Activated CD8-positive, alpha-beta T cell treated with anti-CD3 and anti-CD28 coated beads for 36 hours (primary cell): Measurements from ENCODE around the gene LIPK. TPM values are rescaled to one million over a fixed set of nuclear protein-coding genes. Genes with fewer than 3 reads are reported as not detected.
"Not testable (repeated sequence)": the region's sequence is repeated elsewhere in the genome, so short reads cannot be mapped to it uniquely, and the experiment has no call there.

Source experiments
- ATAC-seq: fragments of 200-7000 bp; cut with Tn5 transposase; one replicate; pipeline ENCODE4 v1.10.0; 2021; ENCODE audit warnings: mild to moderate bottlenecking, moderate library complexity
- CTCF ChIA-PET: fragments of 350-600 bp; sonication (Branson Sonifier 250); formaldehyde crosslinking; loops from one replicate; lab custom pipeline; 2021; ENCODE audit warnings: antibody characterized with exemption; lab: Charles Lee
- POLR2A ChIA-PET: fragments of 350-600 bp; sonication (Branson Sonifier 250); formaldehyde crosslinking; loops from one replicate; lab custom pipeline; 2021; ENCODE audit warnings: antibody characterized with exemption; lab: Charles Lee
- DNase-seq: peaks from one replicate; pipeline ENCODE4 v3.0.0-alpha.2; 2020
- H3K27ac Mint-ChIP-seq: one replicate; pipeline ENCODE4 v1.8.0; 2021; ENCODE audit warnings: mild to moderate bottlenecking, mixed read lengths
- H3K27me3 Mint-ChIP-seq: one replicate; pipeline ENCODE4 v1.8.0; 2021; ENCODE audit warnings: mixed read lengths
- H3K36me3 Mint-ChIP-seq: one replicate; pipeline ENCODE4 v1.8.0; 2021; ENCODE audit warnings: low read depth, mixed read lengths
- H3K4me1 Mint-ChIP-seq: one replicate; pipeline ENCODE4 v1.8.0; 2021; ENCODE audit warnings: low read depth, mixed read lengths
- H3K4me3 Mint-ChIP-seq: one replicate; pipeline ENCODE4 v1.8.0; 2021; ENCODE audit warnings: mild to moderate bottlenecking, moderate library complexity, mixed read lengths
- H3K9me3 Mint-ChIP-seq: one replicate; pipeline ENCODE4 v1.8.0; 2021; ENCODE audit warnings: mixed read lengths
- intact Hi-C: fragments of 100-400 bp; cut with micrococcal nuclease; formaldehyde crosslinking; loops from one replicate; pipeline ENCODE4 v1.10.0; 2022
- total RNA-seq, 2 experiments: library from RNA; stranded (reverse); gene quantifications; one replicate each; pipeline ENCODE4 v1.2.3, GENCODE V29; 2021
- TF ChIP-seq, protein P1 (sequence below): fragments of 200-600 bp; IDR thresholded peaks from one replicate; pipeline ENCODE4 v1.8.0; 2022; ENCODE audit warnings: antibody characterized with exemption, mild to moderate bottlenecking

LIPK gene
- total RNA-seq, 2 experiments from 2014 or later: not detected

DNA sequence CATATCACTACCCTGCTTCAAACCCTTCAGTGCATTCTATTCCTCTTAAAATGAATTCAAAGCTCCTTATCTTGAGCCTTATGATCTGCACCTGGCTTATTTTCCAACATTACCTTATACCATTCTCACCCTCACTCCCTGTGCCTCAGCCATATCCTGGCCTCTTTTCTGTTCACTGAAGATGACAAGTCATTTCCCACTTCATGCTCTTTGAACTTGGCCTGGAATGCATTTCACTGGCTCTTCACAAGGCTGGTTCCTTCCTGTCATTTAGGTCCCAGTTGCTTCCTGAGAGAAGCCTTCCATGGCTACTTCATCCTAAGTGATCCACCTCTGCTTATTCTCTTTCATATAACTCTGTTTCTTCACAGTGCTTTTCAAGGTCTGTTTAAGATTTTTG, 45.0 kb upstream of the LIPK start:
- H3K27me3 Mint-ChIP-seq: peaks cover 6% of the 10 kb centered on the region
- no peak overlapping the region for H3K4me3 Mint-ChIP-seq
- no peaks in the 10 kb centered on the region for H3K4me1 Mint-ChIP-seq
- intact Hi-C loops: no loop called here
- POLR2A ChIA-PET: no interaction called here
- H3K36me3 Mint-ChIP-seq: no peaks in the 10 kb centered on the region
- CTCF ChIA-PET: interaction anchor here (1.2 to 1.4 kb wide), 2 partner anchors 9 to 68 kb away, joined by 3 read pairs; no protein-coding TSS in a partner anchor
- no peak overlapping the region for H3K27ac Mint-ChIP-seq
- no peak for DNase-seq
- TF ChIP-seq, protein P1, sequence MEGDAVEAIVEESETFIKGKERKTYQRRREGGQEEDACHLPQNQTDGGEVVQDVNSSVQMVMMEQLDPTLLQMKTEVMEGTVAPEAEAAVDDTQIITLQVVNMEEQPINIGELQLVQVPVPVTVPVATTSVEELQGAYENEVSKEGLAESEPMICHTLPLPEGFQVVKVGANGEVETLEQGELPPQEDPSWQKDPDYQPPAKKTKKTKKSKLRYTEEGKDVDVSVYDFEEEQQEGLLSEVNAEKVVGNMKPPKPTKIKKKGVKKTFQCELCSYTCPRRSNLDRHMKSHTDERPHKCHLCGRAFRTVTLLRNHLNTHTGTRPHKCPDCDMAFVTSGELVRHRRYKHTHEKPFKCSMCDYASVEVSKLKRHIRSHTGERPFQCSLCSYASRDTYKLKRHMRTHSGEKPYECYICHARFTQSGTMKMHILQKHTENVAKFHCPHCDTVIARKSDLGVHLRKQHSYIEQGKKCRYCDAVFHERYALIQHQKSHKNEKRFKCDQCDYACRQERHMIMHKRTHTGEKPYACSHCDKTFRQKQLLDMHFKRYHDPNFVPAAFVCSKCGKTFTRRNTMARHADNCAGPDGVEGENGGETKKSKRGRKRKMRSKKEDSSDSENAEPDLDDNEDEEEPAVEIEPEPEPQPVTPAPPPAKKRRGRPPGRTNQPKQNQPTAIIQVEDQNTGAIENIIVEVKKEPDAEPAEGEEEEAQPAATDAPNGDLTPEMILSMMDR: no peak
- no peaks in the 10 kb centered on the region for H3K9me3 Mint-ChIP-seq
- ATAC-seq: no peak

DNA sequence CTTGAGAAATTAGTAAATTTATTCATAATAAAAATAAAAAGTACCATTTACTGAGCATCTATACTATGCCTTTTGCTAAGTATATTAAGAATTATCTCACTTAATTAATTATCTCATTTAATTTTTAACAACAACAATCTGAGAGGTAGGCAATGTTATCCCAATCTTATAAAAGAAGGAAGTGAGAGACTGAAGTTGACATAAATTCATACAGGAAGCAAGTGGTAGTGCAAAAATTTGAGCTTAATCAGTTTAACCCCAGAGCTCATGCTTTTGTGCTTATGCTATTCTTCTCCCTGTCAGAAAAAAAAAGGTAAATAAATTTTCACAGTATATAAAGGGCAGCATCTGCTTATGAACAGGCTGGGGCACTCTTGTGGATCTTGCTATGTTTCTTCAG, 44.5 kb upstream of the LIPK start:
- ATAC-seq (no peak), DNase-seq (no peak)
- Mint-ChIP-seq H3K27ac (no peak overlapping the region), H3K36me3 (no peaks in the 10 kb centered on the region), H3K9me3 (no peaks in the 10 kb centered on the region), H3K4me3 (no peak overlapping the region), H3K4me1 (no peaks in the 10 kb centered on the region), H3K27me3 (peaks cover 6% of the 10 kb centered on the region)
- POLR2A ChIA-PET: no interaction called here
- intact Hi-C loops: no loop called here
- CTCF ChIA-PET: no interaction called here
- TF ChIP-seq, protein P1: no peak

DNA sequence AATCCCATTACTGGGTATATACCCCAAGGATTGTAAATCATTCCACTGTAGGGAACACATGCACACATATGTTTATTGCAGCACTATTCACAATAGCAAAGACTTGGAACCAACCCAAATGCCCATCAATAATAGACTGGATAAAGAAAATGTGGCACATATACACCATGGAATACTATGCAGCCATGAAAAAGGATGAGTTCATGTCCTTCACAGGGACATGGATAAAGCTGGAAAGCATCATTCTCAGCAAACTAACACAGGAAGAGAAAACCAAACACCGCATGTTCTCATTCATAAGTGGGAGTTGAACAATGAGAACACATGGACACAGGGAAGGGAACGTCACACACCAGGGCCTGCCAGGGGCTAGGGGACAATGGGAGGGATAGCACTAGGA, 42.9 kb upstream of the LIPK start:
- H3K27ac Mint-ChIP-seq, H3K36me3 Mint-ChIP-seq, intact Hi-C loops, ATAC-seq, POLR2A ChIA-PET, H3K4me3 Mint-ChIP-seq, DNase-seq, H3K9me3 Mint-ChIP-seq, CTCF ChIA-PET, H3K4me1 Mint-ChIP-seq, H3K27me3 Mint-ChIP-seq: not testable (repeated sequence)

DNA sequence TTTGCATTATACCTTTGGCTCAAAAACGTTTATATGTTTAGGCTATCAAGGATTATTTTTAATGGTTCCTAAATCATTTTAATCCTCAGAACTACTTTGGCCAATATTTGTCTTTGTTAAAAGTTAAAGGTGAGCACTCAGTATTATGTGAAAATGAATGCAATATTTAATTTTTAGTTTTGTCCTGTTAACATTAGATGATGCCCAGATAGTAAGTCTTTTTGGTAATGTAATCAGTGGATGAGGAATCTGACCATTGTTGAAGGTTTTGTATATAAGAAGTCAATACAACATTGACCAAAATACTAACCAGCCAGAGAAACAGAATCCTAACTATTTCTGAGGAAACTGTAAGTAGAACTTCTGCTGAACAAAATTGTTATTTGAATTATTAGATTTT, 41.9 kb upstream of the LIPK start, which contains the start of gene LIPF:
Gene LIPF (plus strand): TSS at position 301 of the 400 bp plus-strand sequence. CDS start 2,856 bp downstream, outside the sequence.
- Mint-ChIP-seq H3K36me3 (no peaks in the 10 kb centered on the region), H3K4me1 (peaks cover 1% of the 10 kb centered on the region), H3K27me3 (peaks cover 5% of the 10 kb centered on the region), H3K4me3 (no peak within 1 kb of the TSS), H3K27ac (no peak within 1 kb of the TSS), H3K9me3 (no peaks in the 10 kb centered on the region)
- ATAC-seq: no peak
- DNase-seq: no peak
- intact Hi-C loops: no loop called here
- TF ChIP-seq, protein P1: no peak
- ChIA-PET CTCF (no interaction called here), POLR2A (no interaction called here)

DNA sequence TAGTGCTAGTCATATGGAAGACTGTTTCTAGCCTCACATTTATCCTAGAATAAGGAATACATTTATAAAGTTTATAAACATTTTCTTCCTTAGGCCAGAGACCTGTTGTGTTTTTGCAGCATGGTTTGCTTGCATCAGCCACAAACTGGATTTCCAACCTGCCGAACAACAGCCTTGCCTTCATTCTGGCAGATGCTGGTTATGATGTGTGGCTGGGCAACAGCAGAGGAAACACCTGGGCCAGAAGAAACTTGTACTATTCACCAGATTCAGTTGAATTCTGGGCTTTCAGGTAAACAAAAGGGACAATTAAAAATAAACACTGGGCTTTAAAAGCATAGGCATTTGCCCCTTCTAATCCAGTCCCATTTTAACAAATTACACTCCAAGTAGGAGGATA, 37.6 kb upstream of the LIPK start:
- no peak overlapping the region for H3K4me3 Mint-ChIP-seq
- DNase-seq (no peak), ATAC-seq (no peak)
- peaks cover 23% of the 10 kb centered on the region for H3K4me1 Mint-ChIP-seq
- TF ChIP-seq, protein P1: no peak
- no peaks in the 10 kb centered on the region for H3K9me3 Mint-ChIP-seq
- H3K36me3 Mint-ChIP-seq: no peaks in the 10 kb centered on the region
- intact Hi-C loops: no loop called here
- ChIA-PET CTCF (interaction anchor here (1.2 kb wide), 1 partner anchor 19 kb away, joined by 3 read pairs; no protein-coding TSS in a partner anchor), POLR2A (no interaction called here)
- no peak overlapping the region for H3K27ac Mint-ChIP-seq
- peaks cover 1% of the 10 kb centered on the region for H3K27me3 Mint-ChIP-seq
